HepG2 (cell line): ENCODE data around the gene CTIF. TPM values are rescaled to one million over a fixed set of nuclear protein-coding genes. Genes with fewer than 3 reads are reported as not detected.

Experiments used
- ATAC-seq: fragments of 200-7000 bp; cut with Tn5 transposase; 3 replicates; pipeline ENCODE4 v1.9.1; 2020; ENCODE audit warnings: mild to moderate bottlenecking, moderate library complexity
- BruUV-seq: library from RNA; stranded (reverse); fragments of 400-500 nt; replicated peaks from 2 replicates; lab custom pipeline; 2021; lab: Mats Ljungman, UMichigan
- CTCF ChIA-PET: fragments of 300-600 bp; formaldehyde crosslinking; extraction: SDS; loops from one replicate; lab custom pipeline; 2021; ENCODE audit warnings: low total read pairs, inconsistent platforms, low intra/inter-chr PET ratio; lab: Yijun Ruan, JAX
- POLR2A ChIA-PET: fragments of 350-600 bp; sonication (Branson Sonifier 250); formaldehyde crosslinking; loops from one replicate; lab custom pipeline; 2020; ENCODE audit warnings: antibody characterized with exemption, inconsistent platforms; lab: Yijun Ruan, JAX
- DNase-seq: peaks from one replicate; pipeline ENCODE4 v3.0.0-alpha.2; 2015; ENCODE audit warnings: low spot score
- FAIRE-seq: peaks from 3 replicates; lab custom pipeline; 2011; peaks lifted over from hg19 to GRCh38; lab: Jason Lieb, UNC
- H2AFZ ChIP-seq: one replicate; pipeline ENCODE4 v1.6.1; 2011; ENCODE audit warnings: low read length, inconsistent platforms
- H3K27ac ChIP-seq: fragments of 300-600 bp; 3 replicates; pipeline ENCODE4 v1.8.0; 2011; ENCODE audit warnings: mixed run types, mild to moderate bottlenecking, mixed read lengths, low read length, inconsistent platforms; ENCODE audit not compliant: insufficient read depth; ENCODE audit errors: extremely low read length
- H3K27me3 ChIP-seq, 2 experiments: fragments of 200-600 bp in 1 of 2; 2 replicates in 1 of 2; 3 replicates in 1 of 2; pipeline versions ENCODE4 v1.6.0 to v1.8.0; 2011; ENCODE audit warnings: low read length in 2 of 2, mild to moderate bottlenecking in 2 of 2, moderate library complexity in 2 of 2, inconsistent platforms in 1 of 2; ENCODE audit not compliant: insufficient read depth in 2 of 2, control insufficient read depth in 1 of 2
- H3K36me3 ChIP-seq, 2 experiments: fragments of 200-600 bp in 1 of 2; replicated peaks in 1 of 2; 2 replicates in 1 of 2; 3 replicates in 1 of 2; pipeline versions ENCODE4 v1.5.1 to v1.8.0; 2011; ENCODE audit warnings: low read length in 2 of 2, inconsistent platforms in 1 of 2; ENCODE audit not compliant: insufficient read depth in 2 of 2, control insufficient read depth in 1 of 2
- H3K4me1 ChIP-seq: 2 replicates; pipeline ENCODE4 v1.5.1; 2012; ENCODE audit warnings: low read length, inconsistent platforms; ENCODE audit not compliant: insufficient read depth
- H3K4me2 ChIP-seq: 2 replicates; pipeline ENCODE4 v1.6.0; 2011; ENCODE audit warnings: low read depth, low read length, inconsistent platforms
- H3K4me3 ChIP-seq, 3 experiments: fragments of 200-600 bp in 1 of 3; sonication (generic), shearing (Covaris generic) in 1 of 3; replicated peaks in 1 of 3; 2 replicates each; pipeline ENCODE4 v1.5.1; 2011 to 2016; ENCODE audit warnings: low read length in 3 of 3, inconsistent platforms in 2 of 3, low read depth in 2 of 3, mild to moderate bottlenecking in 2 of 3, control low read depth in 1 of 3, mixed read lengths in 1 of 3; ENCODE audit not compliant: insufficient read depth in 1 of 3
- H3K79me2 ChIP-seq: one replicate; pipeline ENCODE4 v1.6.1; 2011; ENCODE audit warnings: low read length, inconsistent platforms; ENCODE audit not compliant: insufficient read depth
- H3K9ac ChIP-seq: 2 replicates; pipeline ENCODE4 v1.6.0; 2011; ENCODE audit warnings: mild to moderate bottlenecking, low read depth, low read length, inconsistent platforms; ENCODE audit not compliant: insufficient read depth
- H3K9me3 ChIP-seq: 2 replicates; pipeline ENCODE4 v1.5.1; 2012; ENCODE audit warnings: mild to moderate bottlenecking, low read length
- H4K20me1 ChIP-seq: 2 replicates; pipeline ENCODE4 v1.6.0; 2011; ENCODE audit warnings: inconsistent platforms, mild to moderate bottlenecking, low read length, moderate library complexity; ENCODE audit not compliant: insufficient read depth
- ATF1 ChIP-seq: IDR thresholded peaks from 2 replicates; pipeline ENCODE4 v1.6.1; 2016; ENCODE audit warnings: mild to moderate bottlenecking, control low read depth
- PRPF4 ChIP-seq: fragments of 200-400 bp; formaldehyde crosslinking; IDR thresholded peaks from 2 replicates; pipeline ENCODE4 v1.6.1; 2016; ENCODE audit warnings: low read length, low read depth; ENCODE audit not compliant: poor library complexity, severe bottlenecking
- SRSF9 ChIP-seq: fragments of 200-400 bp; formaldehyde crosslinking; IDR thresholded peaks from 2 replicates; pipeline ENCODE4 v1.6.1; 2018; ENCODE audit warnings: borderline replicate concordance, mild to moderate bottlenecking, low read depth, low read length; ENCODE audit not compliant: insufficient read depth, poor library complexity, severe bottlenecking
- TCF7L2 ChIP-seq: IDR thresholded peaks from 2 replicates; pipeline ENCODE4 v1.6.1; 2011; ENCODE audit warnings: mild to moderate bottlenecking, low read depth, low read length, moderate library complexity
- ZNF142 ChIP-seq: sonication (generic); formaldehyde crosslinking; IDR thresholded peaks from 2 replicates; pipeline ENCODE4 v1.4.0; 2020; ENCODE audit warnings: missing genetic modification reagents
- ZNF501 ChIP-seq: sonication (generic); formaldehyde crosslinking; IDR thresholded peaks from 2 replicates; pipeline ENCODE4 v1.5.1; 2020; ENCODE audit warnings: mild to moderate bottlenecking, moderate library complexity, missing genetic modification reagents
- WGBS: methylation state at CpG from one replicate; pipeline ENCODE4 v1.1.6; 2017; ENCODE audit warnings: low lambda C conversion rate; 5-methylcytosine and 5-hydroxymethylcytosine counted together
- in situ Hi-C: cut with HindIII; loops from 2 replicates; pipeline ENCODE4 v1.10.0; 2017; ENCODE audit warnings: low pct_unique_long_range_greater_than_20kb; ENCODE audit not compliant: extremely low pct_ligation_motif_present
- intact Hi-C: fragments of 100-400 bp; cut with micrococcal nuclease; formaldehyde crosslinking; loops from one replicate; pipeline ENCODE4 v1.10.0; 2022; ENCODE audit not compliant: unreplicated experiment
- polyA plus RNA-seq, 8 experiments: library from polyadenylated mRNA; depleted of rRNA in 3 of 8; stranded (reverse) in 7 of 8; unstranded in 1 of 8; fragments of >200 nt; fragmentation: Illumina TruSeq in 4 of 8; extraction: Trizol in 4 of 8; gene quantifications; 2 replicates each; pipeline versions ENCODE4 v1.2.1 to v1.2.3, GENCODE V29; 2011 to 2016; ENCODE audit warnings: low read depth in 4 of 8, missing spikeins in 1 of 8, mixed read lengths in 1 of 8; ENCODE audit not compliant: insufficient read depth in 1 of 8
- total RNA-seq, 5 experiments: library from RNA; depleted of rRNA; stranded (reverse); fragments of >200 nt; fragmentation: Illumina TruSeq; extraction: Trizol; gene quantifications; 2 replicates each; pipeline ENCODE4 v1.2.3, GENCODE V29; 2016; ENCODE audit warnings: low read depth in 1 of 5

The CTIF gene
- total and polyA plus RNA-seq, 2 of the 13 experiments (the other 11 are each of a cell fraction or from before 2014, with no cell fraction given): 18.2 to 28.0 TPM

DNA sequence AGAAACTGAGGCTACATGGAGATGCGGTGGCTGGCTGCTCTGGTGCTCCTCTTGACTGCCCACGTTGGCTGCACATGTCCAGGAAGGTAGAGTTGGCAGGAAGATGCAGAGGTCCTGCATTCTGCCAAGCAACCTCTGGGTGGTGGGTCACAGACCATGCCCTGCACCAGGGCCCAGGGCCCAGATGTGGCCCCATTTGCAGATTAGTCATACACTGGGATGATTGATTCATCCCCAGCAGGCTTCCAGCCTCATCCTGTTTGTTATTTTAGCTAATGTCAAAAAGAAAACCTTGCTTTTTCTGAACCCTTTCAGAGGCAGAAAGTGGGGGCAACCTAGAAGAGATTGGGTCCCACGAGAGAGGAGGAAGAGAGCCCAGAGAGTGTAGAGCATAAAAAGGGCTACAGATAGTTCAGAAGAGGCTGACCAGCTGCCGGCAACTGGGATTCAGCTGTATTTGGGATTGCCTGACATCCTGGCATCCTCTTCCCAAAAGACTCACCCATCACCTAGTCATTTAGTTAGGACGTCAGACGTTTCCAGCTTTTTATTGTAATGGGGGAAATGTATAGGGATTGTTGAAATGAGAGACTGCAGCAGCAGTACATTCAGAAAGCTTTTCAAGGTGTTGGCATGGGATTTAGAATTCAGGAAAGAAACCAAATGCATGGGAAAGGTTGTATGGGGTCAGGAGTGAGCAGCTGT lies 101.9 kb downstream of the CTIF start:
- Histone ChIP-seq H3K4me2 (no peak overlapping the region), H3K79me2 (no peaks in the 10 kb centered on the region), H3K9ac (no peak overlapping the region), H3K4me1 (peaks cover 2% of the 10 kb centered on the region; the same call in 1 of the 2 replicates), H3K4me3 (no peak overlapping the region), H3K9me3 (no peaks in the 10 kb centered on the region), H3K27me3 (no peaks in the 10 kb centered on the region)
- DNase-seq (no peak), ATAC-seq (peak; percentile 57; the same call in 2 of the 3 replicates), FAIRE-seq (no peak)
- intact Hi-C loops: no loop called here
- POLR2A ChIA-PET: no interaction called here
- 96% methylated on average over 4 of the region's 6 CpGs for WGBS
- BruUV-seq: no TSS peak
- CTCF ChIA-PET: interaction anchor here (1.5 kb wide), 1 partner anchor 35 kb away, joined by 6 read pairs; no protein-coding TSS in a partner anchor
- no peak for TF ChIP-seq ATF1
- TF ChIP-seq ZNF501 (CRISPR knock-in tag): no peak
- no peak for TF ChIP-seq PRPF4
- TF ChIP-seq ZNF142 (CRISPR knock-in tag): no peak
- no peak for TF ChIP-seq SRSF9
- no peak for TF ChIP-seq TCF7L2
- TF ChIP-seq, all 625 proteins: peak for 0
- Histone ChIP-seq H2AFZ (no peak overlapping the region), H3K36me3 (peaks cover 4 to 30% of the 10 kb centered on the region in 2 experiments), H3K27ac (no peak overlapping the region), H4K20me1 (no peaks in the 10 kb centered on the region)
- in situ Hi-C loops: no loop called here
